NCI-H2081 (cell line): ENCODE measurements around the gene EZR.

Source experiments
- DNase-seq, 2 experiments: peaks; one replicate each; lab custom pipeline; 2025; lab: John Stamatoyannopoulos, UW

EZR gene

GRCh38 chr6:158819213-158819976 is at the start of gene EZR:
TSS of gene EZR (minus strand) at chr6:158819368. CDS start at chr6:158818093, 1,275 bp downstream.
- DNase-seq: peak; percentile 51 to 76

GRCh38 chr6:158868122-158868480 is 48.9 kb upstream of the EZR start:
- no peak for DNase-seq

GRCh38 chr6:158867381-158868121 is 48.4 kb upstream of the EZR start:
- DNase-seq: no peak

- no peak for DNase-seq
Measured at GRCh38 chr6:158865769-158866168, 46.6 kb upstream of the EZR start.

- no peak for DNase-seq
Measured at GRCh38 chr6:158863646-158864045, 44.5 kb upstream of the EZR start.

GRCh38 chr6:158861686-158862381 is 42.7 kb upstream of the EZR start:
- DNase-seq: no peak

- DNase-seq: no peak
Measured at GRCh38 chr6:158860279-158860865, 41.2 kb upstream of the EZR start.

- DNase-seq: no peak
Measured at GRCh38 chr6:158856261-158856660, 37.1 kb upstream of the EZR start.

GRCh38 chr6:158854214-158855101 is 35.3 kb upstream of the EZR start:
- no peak for DNase-seq

GRCh38 chr6:158853880-158854213 is 34.7 kb upstream of the EZR start:
- no peak for DNase-seq

- peak; percentile 7 to 17 for DNase-seq
Measured at GRCh38 chr6:158853072-158853879, 34.1 kb upstream of the EZR start.

DNA sequence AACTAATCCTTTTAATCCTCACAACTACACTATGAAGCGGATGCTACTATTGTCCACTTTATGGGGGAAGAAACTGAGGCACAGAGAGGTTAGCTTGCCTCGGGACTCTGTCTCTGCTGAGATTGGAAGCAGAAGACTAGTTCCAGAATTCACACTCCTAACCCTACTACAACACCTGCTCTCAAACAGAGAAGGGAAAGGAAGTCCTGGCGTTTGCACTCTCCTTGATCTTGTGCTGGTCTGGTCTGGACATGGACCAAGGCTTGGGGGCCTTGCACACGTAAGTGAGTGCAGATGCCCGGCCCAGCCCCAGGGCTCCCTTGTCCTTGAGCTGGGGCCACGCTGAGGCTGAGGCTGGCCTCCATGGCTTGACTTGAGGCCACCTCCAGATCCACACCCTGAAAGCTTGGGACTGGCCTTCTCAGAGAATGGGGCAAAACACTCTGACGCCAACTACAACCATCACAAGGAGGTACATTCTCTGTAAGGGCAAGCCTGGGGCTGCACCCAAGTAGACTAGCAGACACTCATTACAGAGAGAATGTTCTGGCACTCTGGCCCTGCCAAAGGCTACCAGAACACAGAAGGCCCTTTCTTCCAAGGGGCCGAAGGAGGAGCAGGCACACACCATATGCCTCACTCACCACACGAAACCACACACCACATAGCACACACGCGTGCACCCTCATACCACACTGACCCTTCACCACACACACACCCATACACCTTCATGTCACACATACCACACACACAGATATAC is 33.3 kb upstream of the EZR start:
- no peak for DNase-seq

DNA sequence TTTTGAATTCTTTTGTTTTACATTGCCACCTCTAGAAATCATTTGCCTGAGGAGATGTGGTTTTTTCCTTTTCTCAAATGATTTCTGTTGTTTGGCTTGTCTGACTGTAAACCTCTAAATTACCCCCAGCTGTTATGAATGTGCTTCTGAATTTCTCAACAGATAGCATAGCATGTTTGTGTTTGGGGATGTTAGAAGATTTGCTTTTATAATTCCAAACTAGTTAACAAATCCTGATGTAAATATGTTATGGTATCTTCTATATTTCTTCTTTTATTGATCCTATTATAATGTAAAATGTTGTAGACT is 31.6 kb upstream of the EZR start:
- DNase-seq: no peak

DNA sequence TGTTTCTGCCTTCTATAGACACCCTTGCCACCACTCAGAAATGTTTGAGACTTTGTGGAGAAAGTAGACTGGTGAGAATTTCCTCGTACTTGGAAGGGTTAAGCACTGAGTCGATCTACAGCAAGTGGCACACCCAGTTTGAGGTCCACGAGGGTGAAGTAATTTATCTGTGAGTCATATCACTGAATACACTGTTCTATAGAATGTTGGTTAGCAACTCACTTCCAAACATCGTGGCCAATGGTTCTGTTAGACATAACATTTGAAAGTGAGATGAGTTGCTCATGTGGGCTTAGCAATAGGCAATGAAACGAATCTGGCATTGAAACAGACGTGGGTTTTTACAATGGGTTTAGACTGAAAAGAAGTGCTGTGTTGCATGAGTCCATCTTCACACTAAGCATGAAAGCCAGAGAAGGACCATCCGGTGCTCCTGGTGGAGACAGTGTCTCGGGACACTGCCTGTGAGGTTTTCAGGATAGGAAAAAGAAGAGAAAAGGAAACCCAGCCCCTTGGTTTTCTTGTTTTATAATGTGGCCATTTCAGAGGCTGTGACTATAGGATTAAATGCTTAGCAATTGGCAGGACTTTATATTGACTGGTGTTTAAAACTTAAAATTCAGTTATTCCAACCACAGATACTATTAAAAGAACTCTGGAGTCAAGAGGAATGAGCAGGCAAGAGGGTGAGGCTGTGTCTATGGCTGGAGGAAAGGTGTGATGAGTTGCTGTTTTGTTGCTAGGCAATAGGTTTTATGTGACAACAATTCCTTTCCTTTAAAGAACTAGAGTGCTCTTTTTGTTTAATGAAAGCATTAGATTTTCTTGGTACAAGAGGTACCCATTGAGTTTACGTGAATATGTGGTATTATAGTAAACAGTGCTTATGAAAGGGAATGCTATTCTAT is 31.0 kb upstream of the EZR start:
- peak; percentile 18 to 31 for DNase-seq

DNA sequence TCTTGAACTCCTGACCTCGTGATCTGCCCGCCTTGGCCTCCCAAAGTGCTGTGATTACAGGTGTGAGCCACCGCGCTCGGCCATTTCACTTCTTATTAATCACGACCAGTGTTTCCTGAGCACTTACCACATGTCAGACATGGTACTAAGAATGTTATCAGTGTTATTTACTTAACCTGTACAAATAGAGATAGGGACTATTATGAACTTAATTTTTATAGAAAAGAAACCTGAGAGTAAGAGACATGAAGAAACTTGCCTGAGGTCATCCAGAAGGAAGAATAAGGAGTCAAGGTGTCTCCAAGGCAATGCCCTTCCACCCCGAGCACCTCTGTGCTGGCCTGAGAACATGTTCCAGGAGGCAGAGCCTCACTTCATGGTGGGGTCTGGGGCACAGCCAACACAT is 29.3 kb upstream of the EZR start:
- DNase-seq: no peak

- DNase-seq: no peak
Measured at GRCh38 chr6:158847786-158848185, 28.6 kb upstream of the EZR start.

DNA sequence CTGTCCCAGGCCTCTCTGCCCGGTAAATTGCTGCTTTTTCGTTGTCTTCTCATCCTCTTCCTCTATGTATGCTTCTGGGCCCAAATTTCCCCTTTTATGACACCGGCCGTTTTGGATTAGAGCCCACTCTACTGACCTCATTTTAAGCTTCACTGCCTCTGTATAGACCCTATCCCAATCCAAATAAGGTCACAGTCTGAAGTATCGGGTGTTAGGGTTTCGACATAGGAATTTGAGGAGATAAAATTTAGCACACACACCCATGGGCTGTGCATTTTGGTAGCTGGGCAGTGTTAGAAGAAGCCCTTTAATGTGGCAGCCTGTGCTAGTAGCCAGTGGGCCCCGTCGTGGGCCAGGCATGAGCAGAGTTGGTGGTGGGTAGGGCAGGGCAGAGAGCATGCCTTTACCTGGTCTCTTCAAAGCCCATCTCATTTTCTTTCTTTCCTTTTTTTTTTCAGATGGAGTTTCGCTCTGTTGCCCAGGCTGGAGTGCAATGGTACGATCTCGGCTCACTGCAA is 27.9 kb upstream of the EZR start:
- no peak for DNase-seq

DNA sequence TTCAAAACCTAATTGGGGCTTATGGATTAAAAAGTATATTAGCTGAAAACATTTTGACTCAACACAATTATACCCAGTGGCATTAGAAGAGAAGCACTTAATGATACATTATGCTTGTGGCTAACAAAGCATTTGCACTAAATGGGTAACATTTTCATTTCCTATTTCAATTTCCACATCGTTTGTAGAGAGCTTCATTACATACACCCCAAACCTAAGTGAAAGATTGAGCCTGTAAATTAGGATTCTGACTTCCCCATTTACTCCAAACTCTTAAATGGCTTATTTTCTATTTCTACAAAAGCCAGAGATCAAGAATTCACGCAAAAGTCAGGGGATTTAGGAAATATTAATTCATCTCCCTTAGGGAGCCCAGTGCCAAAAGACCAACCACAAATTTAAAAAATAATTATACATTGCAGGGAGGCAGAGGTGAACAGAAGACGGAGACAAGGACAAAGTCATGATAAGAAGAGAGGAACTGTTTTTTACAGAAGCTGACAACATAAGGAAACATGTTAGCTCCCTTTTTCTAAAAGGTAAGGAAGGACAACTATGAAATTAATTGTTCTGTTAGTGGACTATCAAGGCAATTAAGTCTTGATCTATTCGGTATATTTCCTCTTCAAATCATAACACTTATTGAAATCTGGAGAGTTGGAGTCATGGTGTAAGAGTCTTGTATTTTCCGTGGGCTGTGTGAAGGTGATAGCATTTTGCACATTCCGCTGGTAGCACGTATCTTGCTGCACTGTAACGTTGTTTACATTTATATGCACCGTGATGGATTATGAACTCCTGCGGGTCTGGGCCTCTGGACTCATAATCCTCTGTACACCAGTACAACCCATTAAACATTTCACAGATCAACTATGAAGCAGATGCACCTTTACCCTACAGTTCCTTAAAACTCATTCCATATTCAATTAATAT is 24.8 kb upstream of the EZR start:
- DNase-seq: no peak
